GM12874 (cell line): ENCODE results near the gene MACROD2.

Source experiments
- TF ChIP-seq, protein P1 (sequence below): IDR thresholded peaks from 2 replicates; pipeline ENCODE4 v1.5.1; 2011; ENCODE audit warnings: low read depth, mild to moderate bottlenecking, control low read depth, low read length, moderate library complexity; ENCODE audit not compliant: insufficient read depth

MACROD2 gene

DNA sequence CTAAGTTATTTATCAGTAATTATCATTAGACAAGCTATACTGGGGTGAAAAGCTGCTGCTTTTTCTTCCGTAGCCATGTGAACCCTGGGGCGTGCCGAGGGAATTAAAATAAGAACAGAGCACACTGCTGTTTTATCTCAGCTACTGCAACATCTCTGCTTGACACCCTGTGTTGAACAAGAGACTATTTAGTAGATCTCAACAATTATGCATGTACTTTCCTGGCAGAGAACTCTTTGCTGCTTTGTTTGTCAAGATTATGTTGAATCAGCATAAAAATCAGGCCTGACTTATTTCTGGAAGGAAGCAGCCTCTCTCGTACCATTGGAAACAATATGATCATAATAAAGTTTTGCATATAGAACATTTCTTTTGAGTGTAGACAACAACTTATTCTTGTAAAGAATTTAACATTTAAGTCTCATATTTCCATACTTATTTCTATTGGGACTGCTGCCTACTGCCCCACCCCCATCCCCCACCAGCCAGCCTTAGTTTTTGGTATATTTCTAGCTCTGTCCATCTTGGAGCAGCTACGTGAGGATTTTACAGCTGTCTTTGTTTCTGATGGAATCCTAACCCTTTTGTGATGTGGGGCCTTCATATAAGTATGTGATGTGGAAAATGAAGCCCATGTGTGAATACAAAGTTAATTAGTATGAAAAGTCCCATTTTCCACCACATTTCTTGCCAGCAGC is 1566.5 kb downstream of the MACROD2 start:
- TF ChIP-seq, protein P1, sequence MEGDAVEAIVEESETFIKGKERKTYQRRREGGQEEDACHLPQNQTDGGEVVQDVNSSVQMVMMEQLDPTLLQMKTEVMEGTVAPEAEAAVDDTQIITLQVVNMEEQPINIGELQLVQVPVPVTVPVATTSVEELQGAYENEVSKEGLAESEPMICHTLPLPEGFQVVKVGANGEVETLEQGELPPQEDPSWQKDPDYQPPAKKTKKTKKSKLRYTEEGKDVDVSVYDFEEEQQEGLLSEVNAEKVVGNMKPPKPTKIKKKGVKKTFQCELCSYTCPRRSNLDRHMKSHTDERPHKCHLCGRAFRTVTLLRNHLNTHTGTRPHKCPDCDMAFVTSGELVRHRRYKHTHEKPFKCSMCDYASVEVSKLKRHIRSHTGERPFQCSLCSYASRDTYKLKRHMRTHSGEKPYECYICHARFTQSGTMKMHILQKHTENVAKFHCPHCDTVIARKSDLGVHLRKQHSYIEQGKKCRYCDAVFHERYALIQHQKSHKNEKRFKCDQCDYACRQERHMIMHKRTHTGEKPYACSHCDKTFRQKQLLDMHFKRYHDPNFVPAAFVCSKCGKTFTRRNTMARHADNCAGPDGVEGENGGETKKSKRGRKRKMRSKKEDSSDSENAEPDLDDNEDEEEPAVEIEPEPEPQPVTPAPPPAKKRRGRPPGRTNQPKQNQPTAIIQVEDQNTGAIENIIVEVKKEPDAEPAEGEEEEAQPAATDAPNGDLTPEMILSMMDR = no peak

DNA sequence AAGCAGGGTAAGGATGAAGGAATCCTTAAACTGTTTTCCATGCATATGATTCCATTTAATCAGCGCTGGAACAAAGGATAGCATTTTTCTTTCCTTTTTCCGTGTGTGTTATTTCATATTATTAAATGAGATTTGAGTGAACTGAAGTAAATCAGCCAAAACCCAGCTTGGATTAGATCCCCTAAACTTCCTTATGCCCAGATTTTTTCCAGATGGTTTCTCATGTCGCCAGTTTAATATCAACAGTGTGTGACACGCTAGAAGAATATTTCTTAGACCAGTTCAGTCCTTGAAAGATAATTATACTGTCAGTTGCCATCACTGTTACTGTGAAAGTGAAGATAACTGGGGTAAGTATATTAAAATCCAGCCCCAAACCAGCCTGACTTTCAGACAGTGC is 1568.5 kb downstream of the MACROD2 start:
- TF ChIP-seq, protein P1 = no peak

DNA sequence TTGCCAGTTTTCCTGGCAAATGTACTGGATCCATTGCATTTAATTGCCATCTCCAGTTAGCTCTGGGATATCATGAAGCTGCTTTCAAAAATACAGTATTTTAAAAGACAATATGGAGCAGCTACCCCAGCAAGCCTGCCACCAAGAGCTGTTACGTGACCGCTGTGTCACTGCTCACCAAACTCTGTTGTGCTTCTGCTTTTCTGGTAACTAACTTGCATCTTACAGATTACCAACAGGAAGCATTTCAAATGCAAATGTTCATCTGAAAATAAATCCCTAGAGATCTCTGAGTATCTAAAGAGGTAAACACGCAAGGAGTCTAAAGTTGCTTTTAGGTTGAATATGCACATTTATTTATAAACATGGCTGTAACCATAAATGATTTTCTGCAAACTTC is 1569.7 kb downstream of the MACROD2 start:
- TF ChIP-seq, protein P1 = no peak

DNA sequence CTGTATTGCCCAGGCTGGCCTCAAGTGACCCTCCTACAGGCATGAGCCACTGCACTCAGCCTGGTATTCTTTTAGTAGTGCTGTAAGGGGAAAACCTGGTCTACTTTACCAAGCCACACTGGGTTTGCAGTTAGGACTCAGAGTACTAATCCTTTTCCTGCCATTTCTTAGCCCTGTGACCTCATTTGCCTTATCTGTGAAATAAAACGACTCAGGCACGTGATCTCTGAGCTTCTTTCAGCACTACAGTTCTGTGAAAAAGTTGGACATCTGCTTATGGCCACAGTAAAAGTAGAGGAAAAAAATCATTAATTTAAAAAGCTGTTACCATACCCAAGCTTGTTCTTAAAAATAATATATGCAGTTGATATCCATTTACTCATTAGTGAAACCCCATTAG is 1570.5 kb downstream of the MACROD2 start:
- TF ChIP-seq, protein P1 = no peak

DNA sequence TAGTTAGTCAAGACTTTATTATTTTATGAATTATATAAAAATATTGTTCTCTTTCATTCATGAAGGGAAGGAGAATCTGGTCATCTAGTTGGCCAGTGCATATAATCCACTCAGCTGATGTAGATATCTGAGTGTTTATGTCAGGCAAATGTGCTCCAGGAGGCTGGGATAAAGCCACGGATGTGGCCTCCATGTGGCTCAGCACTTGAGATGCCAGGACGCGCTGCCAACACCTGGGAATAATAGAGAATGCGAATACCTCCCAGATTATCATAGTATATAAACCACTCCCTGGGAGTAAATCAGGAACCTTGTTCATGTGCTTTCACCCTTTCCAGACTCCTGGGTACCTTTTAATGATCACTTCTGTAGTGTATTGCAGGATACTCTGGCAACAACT is 1571.9 kb downstream of the MACROD2 start:
- TF ChIP-seq, protein P1 = no peak

DNA sequence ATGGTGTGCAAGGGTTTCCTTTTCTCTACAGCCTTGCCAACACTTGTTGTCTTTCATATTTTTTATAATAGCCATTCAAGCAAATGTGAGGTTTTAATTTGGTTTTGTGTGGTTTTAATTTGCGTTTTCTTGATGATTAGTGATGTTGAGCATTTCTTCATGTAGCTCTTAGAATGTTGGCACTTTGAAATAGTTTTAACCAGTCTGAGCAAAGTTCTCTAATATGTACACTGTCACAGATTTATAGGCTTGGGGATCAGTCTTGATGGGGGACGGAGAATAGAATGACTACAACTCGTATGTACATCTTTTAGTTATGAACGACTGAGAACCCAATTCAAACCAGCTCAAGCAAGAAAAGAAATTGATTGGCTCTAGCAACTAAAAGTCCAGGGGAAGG is 1574.8 kb downstream of the MACROD2 start:
- TF ChIP-seq, protein P1 = no peak

DNA sequence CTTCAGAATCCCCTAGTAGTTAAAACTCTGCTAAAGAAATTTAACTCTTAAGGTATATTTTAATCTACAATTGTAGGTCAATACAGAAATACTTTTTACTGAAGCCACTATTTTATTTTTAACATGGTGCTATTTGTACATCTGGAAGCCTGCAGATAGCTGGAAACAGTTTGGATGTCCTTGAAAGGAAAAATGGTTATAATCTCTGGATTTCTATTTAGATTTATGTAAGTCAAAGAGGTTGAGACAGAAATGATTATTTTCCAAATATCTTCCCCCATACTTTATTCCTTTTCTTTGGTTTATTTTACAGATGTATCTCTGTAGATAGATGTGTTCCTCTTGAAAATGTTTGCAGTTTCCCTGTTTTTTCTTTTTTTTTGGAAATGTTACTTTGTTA is 1575.7 kb downstream of the MACROD2 start:
- TF ChIP-seq, protein P1 = no peak
